Heart right ventricle (tissue), 16 donors: Measurements from ENCODE around the gene OTOG. TPM values are rescaled to one million over a fixed set of nuclear protein-coding genes. Genes with fewer than 3 reads are reported as not detected.
A peak's percentile ranks its signal among the peaks of the same experiment; 100 is the strongest.

Source experiments
- ATAC-seq, 8 donors: fragments of 200-7000 bp; cut with Tn5 transposase; one replicate each; pipeline ENCODE4 v1.9.1; 2020; ENCODE audit warnings: mild to moderate bottlenecking in 8 of 8, moderate library complexity in 8 of 8, moderate number of reproducible peaks in 1 of 8
- DNase-seq, 2 donors: peaks; one replicate each; pipeline ENCODE4 v3.0.0-alpha.2; 2020
- H3K27ac ChIP-seq, 10 donors: fragments of 200-600 bp; sonication (generic) in 2 of 10; one replicate each; pipeline versions ENCODE4 v1.5.0 to v1.8.0; 2020 to 2022; ENCODE audit warnings: mild to moderate bottlenecking in 3 of 10
- H3K27me3 ChIP-seq, 7 donors: fragments of 200-600 bp; one replicate each; pipeline ENCODE4 v1.8.0; 2021 to 2022; ENCODE audit warnings: mild to moderate bottlenecking in 2 of 7
- H3K36me3 ChIP-seq, 9 donors: fragments of 200-600 bp; sonication (generic) in 1 of 9; one replicate each; pipeline versions ENCODE4 v1.5.0 to v1.8.0; 2020 to 2022; ENCODE audit warnings: mild to moderate bottlenecking in 2 of 9
- H3K4me1 ChIP-seq, 9 donors: fragments of 200-600 bp; sonication (generic) in 1 of 9; one replicate each; pipeline versions ENCODE4 v1.5.0 to v1.8.0; 2020 to 2022; ENCODE audit warnings: mild to moderate bottlenecking in 4 of 9
- H3K4me3 ChIP-seq, 10 donors: fragments of 200-600 bp; sonication (generic) in 2 of 10; one replicate each; pipeline versions ENCODE4 v1.5.0 to v1.8.0; 2020 to 2022; ENCODE audit warnings: mild to moderate bottlenecking in 7 of 10, moderate library complexity in 2 of 10
- H3K9me3 ChIP-seq, 11 donors: fragments of 200-600 bp in 10 of 11; sonication (generic) in 2 of 11; one replicate each; pipeline versions ENCODE4 v1.5.0 to v1.8.0; 2013 to 2022; ENCODE audit warnings: mild to moderate bottlenecking in 2 of 11, control low read depth in 1 of 11, moderate library complexity in 1 of 11
- WGBS, 2 donors: extraction: QIAGEN DNeasy Blood & Tissue Kit; methylation state at CpG; one replicate each; pipeline ENCODE4 v1.1.7; 2013; ENCODE audit warnings: inconsistent platforms in 1 of 2; 5-methylcytosine and 5-hydroxymethylcytosine counted together
- intact Hi-C, 10 donors: fragments of 100-400 bp; cut with DNase I; formaldehyde crosslinking; loops; one replicate each; pipeline versions ENCODE4 v1.11.1 to v1.14.2; 2022
- polyA plus RNA-seq, 2 donors: library from polyadenylated mRNA; stranded (reverse); fragments of 200-250 nt; gene quantifications; one replicate each; pipeline ENCODE4 v1.2.3, GENCODE V29; 2013
- total RNA-seq, 10 donors: library from RNA; stranded (reverse); fragmentation: NEBNext Ultra II Directional in 3 of 10; extraction: Animal tissue kit (Norgen Biotek cat#: 25700) in 3 of 10; gene quantifications; one replicate each; pipeline versions ENCODE4 v1.2.1 to v1.2.4, GENCODE V29; 2021 to 2023
- TF ChIP-seq, protein P1 (sequence below), 9 donors: fragments of 200-600 bp; sonication (generic) in 2 of 9; IDR thresholded peaks; one replicate each; pipeline versions ENCODE4 v1.5.0 to v1.8.0; 2021 to 2022; ENCODE audit warnings: antibody characterized with exemption in 9 of 9, mild to moderate bottlenecking in 5 of 9, moderate library complexity in 1 of 9
- donor health status: Arrhythmogenic right ventricular cardiomyopathy.
- donor health status: ischemic (EF 13 %, LVEDD 7.1; RV severe dilation, severe dysfunction).
- donor health status: healthy with polysubstance abuse.
- donor health status: DM: no; HTN: yes; CAD: no.
- donor health status: DM: no; HTN: no; CAD: no.
- donor health status: ischemic (EF 25% LVEDD 6.9; RV normal size, moderate dysfunction).
- donor health status: ischemic (EF 25% LVEDD 5.7; RV mildly dilated, moderate dysfunction).
- donor health status: healthy.
- donor health status: DM: yes; HTN: yes; CAD: no.
- donor health status: Ischemic cardiomyopathy.
- donor health status: ischemic (EF 35%, LVEDD 5.7; RV mildly dilated, moderate dysfunction).
- donor health status: nonischemic (EF 11% LVEDD 7.7; RV severe dilation, severe dysfunction).
- donor health status: DM: yes; HTN: yes; CAD: no.
- donor health status: PGD.
- donor health status: ischemic (EF 29% LVEDD 5.4; RV normal size, mild dysfunction).
- donor health status: nonischemic (EF 23%, LVEDD 6.1; RV moderate dilation, normal function).

Gene OTOG
- total and polyA plus RNA-seq, 12 donors: not detected

DNA sequence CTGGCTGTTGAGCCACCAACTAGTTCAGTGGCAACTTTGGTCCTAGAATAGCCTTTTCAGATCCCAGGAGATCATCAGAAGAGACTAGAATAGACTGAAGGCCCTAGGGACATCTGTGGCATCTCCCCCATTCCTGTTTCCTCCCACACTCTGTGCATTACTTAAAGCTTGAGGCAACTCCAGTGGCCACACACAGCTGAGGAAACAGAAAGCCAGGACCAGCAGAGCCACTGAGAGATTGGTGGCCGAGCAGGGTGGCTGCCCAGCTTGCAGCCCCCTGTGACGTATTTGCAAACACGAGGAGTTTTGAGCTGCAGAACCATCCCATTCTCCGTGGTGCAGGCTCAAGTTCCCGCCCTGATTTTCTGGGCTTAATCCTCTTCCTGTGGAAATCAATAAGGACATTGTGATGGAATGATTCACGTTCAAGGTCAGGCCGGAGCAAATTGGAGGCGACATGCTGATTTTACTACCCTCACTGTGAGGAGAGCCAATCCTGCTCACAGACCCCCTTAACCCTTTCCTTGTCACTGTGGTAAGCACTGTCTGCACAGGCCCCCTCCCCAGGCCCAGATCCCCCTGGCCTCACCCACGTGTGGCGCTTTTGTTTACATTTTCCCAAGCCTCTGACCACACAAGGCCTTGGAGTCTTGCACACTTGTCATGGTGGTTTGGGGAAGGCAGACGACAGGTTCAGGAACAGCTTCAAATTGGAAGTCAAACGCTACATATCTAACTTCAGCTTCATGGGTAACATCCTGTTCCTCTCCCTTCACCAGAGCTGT is 103.3 kb downstream of the OTOG start:
- 28 to 31% methylated on average over 12 of the region's 12 CpGs for WGBS, 2 donors

GRCh38 chr11:17651061-17651460 is 104.0 kb downstream of the OTOG start:
- H3K4me1 ChIP-seq: no peaks in the 10 kb centered on the region
- peaks cover 0 to 35% (median 5%) of the 10 kb centered on the region in 11 donors for H3K9me3 ChIP-seq
- TF ChIP-seq, protein P1, sequence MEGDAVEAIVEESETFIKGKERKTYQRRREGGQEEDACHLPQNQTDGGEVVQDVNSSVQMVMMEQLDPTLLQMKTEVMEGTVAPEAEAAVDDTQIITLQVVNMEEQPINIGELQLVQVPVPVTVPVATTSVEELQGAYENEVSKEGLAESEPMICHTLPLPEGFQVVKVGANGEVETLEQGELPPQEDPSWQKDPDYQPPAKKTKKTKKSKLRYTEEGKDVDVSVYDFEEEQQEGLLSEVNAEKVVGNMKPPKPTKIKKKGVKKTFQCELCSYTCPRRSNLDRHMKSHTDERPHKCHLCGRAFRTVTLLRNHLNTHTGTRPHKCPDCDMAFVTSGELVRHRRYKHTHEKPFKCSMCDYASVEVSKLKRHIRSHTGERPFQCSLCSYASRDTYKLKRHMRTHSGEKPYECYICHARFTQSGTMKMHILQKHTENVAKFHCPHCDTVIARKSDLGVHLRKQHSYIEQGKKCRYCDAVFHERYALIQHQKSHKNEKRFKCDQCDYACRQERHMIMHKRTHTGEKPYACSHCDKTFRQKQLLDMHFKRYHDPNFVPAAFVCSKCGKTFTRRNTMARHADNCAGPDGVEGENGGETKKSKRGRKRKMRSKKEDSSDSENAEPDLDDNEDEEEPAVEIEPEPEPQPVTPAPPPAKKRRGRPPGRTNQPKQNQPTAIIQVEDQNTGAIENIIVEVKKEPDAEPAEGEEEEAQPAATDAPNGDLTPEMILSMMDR (IDR thresholded peaks at IDR 0.05): no peak
- no peaks in the 10 kb centered on the region for H3K36me3 ChIP-seq
- no peak overlapping the region for H3K4me3 ChIP-seq
- intact Hi-C loops: no loop called here
- peaks cover 0 to 42% (median 21%) of the 10 kb centered on the region in 7 donors for H3K27me3 ChIP-seq
- ATAC-seq (no peak), DNase-seq (no peak)
- 63 to 66% methylated on average over 6 of the region's 6 CpGs for WGBS, 2 donors
- no peak overlapping the region for H3K27ac ChIP-seq

More for the DNA sequence above, 103.3 kb downstream of the OTOG start:
- no peak overlapping the region for H3K4me3 ChIP-seq
- no peak for DNase-seq
- H3K4me1 ChIP-seq: no peaks in the 10 kb centered on the region
- peaks cover 0 to 28% (median under 1%) of the 10 kb centered on the region in 11 donors for H3K9me3 ChIP-seq
- intact Hi-C loops: no loop called here
- TF ChIP-seq, protein P1 (IDR thresholded peaks at IDR 0.05): no peak
- no peak for ATAC-seq
- H3K27ac ChIP-seq: no peak overlapping the region
- H3K27me3 ChIP-seq: peaks cover 0 to 42% (median 21%) of the 10 kb centered on the region in 7 donors
- no peaks in the 10 kb centered on the region for H3K36me3 ChIP-seq

GRCh38 chr11:17651681-17652080 is 104.6 kb downstream of the OTOG start:
- TF ChIP-seq, protein P1 (IDR thresholded peaks at IDR 0.05): no peak
- Histone ChIP-seq H3K27ac (no peak overlapping the region), H3K9me3 (peaks cover 0 to 41% (median 5%) of the 10 kb centered on the region in 11 donors), H3K27me3 (peaks cover 0 to 42% (median 21%) of the 10 kb centered on the region in 7 donors), H3K4me1 (no peaks in the 10 kb centered on the region), H3K36me3 (no peaks in the 10 kb centered on the region), H3K4me3 (no peak overlapping the region)
- no peak for ATAC-seq
- no peak for DNase-seq
- intact Hi-C loops: no loop called here
- WGBS, 2 donors: 36 to 44% methylated on average over 5 of the region's 5 CpGs

DNA sequence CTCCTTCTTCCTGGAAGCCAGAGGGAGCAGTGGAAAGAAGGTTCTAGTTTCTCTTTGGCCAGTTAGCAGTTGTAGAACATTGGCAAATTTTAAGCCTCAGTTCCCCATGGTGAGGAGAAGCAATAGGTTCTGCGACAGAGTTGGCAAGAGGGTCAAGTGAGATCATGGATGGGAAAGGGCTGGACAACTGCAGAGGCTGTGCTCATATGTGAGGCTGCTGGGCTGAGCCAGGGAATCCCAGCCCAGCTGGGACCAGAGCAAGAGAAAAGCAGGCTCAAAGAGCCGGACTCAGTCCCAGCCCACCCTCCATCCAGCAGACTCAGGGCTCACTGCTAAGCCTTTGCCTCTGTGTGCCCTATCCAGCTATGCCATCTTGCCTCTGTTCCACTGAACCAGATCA is 105.5 kb downstream of the OTOG start:
- WGBS, 2 donors: 61 to 70% methylated on average over 2 of the region's 2 CpGs
- TF ChIP-seq, protein P1 (IDR thresholded peaks at IDR 0.05): no peak
- peaks cover 0 to 38% (median 5%) of the 10 kb centered on the region in 11 donors for H3K9me3 ChIP-seq
- H3K27me3 ChIP-seq: peaks cover 0 to 38% (median 21%) of the 10 kb centered on the region in 7 donors
- DNase-seq (no peak), ATAC-seq (peak in 4 of 8 donors; percentile 24 to 61 (median 26))
- H3K4me1 ChIP-seq: no peaks in the 10 kb centered on the region
- H3K36me3 ChIP-seq: no peaks in the 10 kb centered on the region
- no peak overlapping the region for H3K27ac ChIP-seq
- intact Hi-C loops: no loop called here
- H3K4me3 ChIP-seq: no peak overlapping the region
